Brain microvascular endothelial cell (primary cell): ENCODE measurements around the gene OR11H6.
"Not testable (repeated sequence)": the region's sequence is repeated elsewhere in the genome, so short reads cannot be mapped to it uniquely, and the experiment has no call there.

Experiments used
- DNase-seq: peaks from one replicate; pipeline ENCODE4 v3.0.0-alpha.2; 2020
- H3K27ac ChIP-seq: fragments of 250-450 bp; sonication (Bioruptor Pico); 2 replicates; pipeline ENCODE4 v1.5.1; 2020; ENCODE audit warnings: mild to moderate bottlenecking, moderate library complexity
- H3K27me3 ChIP-seq: fragments of 250-450 bp; sonication (Bioruptor Pico); replicated peaks from 2 replicates; pipeline ENCODE4 v1.5.1; 2020; ENCODE audit warnings: mild to moderate bottlenecking
- H3K36me3 ChIP-seq: fragments of 250-450 bp; sonication (Bioruptor Pico); replicated peaks from 2 replicates; pipeline ENCODE4 v1.5.1; 2020; ENCODE audit warnings: mild to moderate bottlenecking
- H3K4me3 ChIP-seq: 2 replicates; pipeline ENCODE4 v1.5.1; 2011; ENCODE audit warnings: low read depth, mild to moderate bottlenecking, control low read depth, low read length, moderate library complexity
- in situ Hi-C: cut with HindIII; loops from 2 replicates; pipeline ENCODE4 v1.10.0; 2017; ENCODE audit warnings: low sequenced_read_pairs, low pct_ligation_motif_present
- TF ChIP-seq, protein P1 (sequence below): IDR thresholded peaks from 2 replicates; pipeline ENCODE4 v1.5.1; 2011; ENCODE audit warnings: low read depth, mild to moderate bottlenecking, moderate library complexity, low read length, control low read depth, inconsistent platforms; ENCODE audit errors: missing control alignments

The OR11H6 gene, protein sequence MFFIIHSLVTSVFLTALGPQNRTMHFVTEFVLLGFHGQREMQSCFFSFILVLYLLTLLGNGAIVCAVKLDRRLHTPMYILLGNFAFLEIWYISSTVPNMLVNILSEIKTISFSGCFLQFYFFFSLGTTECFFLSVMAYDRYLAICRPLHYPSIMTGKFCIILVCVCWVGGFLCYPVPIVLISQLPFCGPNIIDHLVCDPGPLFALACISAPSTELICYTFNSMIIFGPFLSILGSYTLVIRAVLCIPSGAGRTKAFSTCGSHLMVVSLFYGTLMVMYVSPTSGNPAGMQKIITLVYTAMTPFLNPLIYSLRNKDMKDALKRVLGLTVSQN

DNA sequence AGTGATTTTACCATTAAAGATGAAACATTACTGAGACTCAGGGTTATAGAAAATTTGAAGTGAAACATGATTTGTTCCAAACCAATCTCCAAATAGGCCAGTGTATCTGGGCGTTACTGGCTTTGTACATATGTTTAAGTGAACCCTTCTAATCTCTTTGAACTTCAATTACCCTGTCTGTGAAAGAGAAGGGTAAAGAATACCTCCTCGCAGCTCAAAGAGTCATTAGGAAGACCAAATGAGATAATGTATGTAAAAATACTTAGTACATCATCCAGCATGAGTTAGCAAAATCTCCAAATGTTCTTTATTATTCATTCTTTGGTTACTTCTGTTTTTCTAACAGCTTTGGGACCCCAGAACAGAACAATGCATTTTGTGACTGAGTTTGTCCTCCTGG, at the start of gene OR11H6:
Gene OR11H6 (plus strand): TSS at position 301 of the 400 bp plus-strand sequence. CDS start 0 bp downstream, at position 301.
- in situ Hi-C loops: no loop called here
- Histone ChIP-seq H3K27me3 (no peaks in the 10 kb centered on the region), H3K27ac (no peak within 1 kb of the TSS), H3K4me3 (no peak within 1 kb of the TSS), H3K36me3 (no peaks in the 10 kb centered on the region)
- TF ChIP-seq, protein P1, sequence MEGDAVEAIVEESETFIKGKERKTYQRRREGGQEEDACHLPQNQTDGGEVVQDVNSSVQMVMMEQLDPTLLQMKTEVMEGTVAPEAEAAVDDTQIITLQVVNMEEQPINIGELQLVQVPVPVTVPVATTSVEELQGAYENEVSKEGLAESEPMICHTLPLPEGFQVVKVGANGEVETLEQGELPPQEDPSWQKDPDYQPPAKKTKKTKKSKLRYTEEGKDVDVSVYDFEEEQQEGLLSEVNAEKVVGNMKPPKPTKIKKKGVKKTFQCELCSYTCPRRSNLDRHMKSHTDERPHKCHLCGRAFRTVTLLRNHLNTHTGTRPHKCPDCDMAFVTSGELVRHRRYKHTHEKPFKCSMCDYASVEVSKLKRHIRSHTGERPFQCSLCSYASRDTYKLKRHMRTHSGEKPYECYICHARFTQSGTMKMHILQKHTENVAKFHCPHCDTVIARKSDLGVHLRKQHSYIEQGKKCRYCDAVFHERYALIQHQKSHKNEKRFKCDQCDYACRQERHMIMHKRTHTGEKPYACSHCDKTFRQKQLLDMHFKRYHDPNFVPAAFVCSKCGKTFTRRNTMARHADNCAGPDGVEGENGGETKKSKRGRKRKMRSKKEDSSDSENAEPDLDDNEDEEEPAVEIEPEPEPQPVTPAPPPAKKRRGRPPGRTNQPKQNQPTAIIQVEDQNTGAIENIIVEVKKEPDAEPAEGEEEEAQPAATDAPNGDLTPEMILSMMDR: no peak
- no peak for DNase-seq

DNA sequence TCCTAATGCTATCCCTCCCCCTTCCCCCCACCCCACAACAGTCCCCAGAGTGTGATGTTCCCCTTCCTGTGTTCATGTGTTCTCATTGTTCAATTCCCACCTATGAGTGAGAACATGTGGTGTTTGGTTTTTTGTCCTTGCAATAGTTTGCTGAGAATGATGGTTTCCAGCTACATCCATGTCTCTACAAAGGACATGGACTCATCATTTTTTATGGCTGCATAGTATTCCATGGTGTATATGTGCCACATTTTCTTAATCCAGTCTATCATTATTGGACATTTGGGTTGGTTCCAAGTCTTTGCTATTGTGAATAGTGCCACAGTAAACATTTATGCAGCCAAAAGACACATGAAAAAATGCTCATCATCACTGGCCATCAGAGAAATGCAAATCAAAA, 49.3 kb upstream of the OR11H6 start:
- H3K4me3 ChIP-seq, H3K36me3 ChIP-seq, H3K27ac ChIP-seq, in situ Hi-C loops, H3K27me3 ChIP-seq, DNase-seq: not testable (repeated sequence)

DNA sequence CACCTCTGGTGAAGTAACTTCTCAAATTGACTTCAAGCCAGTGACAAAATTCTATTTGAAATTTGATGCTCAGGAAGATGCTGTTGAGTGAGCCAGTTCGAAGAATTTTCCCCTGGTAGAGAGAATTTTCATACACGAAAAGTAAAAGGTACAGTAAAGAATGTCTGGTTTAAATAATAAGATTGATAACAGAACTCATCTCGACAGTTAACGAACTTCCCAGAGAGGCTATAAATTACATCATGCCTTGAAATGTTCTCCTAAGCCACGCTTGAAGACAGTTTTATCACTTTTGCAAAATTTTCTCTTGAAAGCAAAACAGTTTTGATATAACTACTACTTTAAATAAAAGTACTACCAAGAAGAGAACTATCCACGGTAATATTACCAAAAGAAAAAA, 47.2 kb upstream of the OR11H6 start:
- Histone ChIP-seq H3K27ac (no peak overlapping the region), H3K27me3 (no peaks in the 10 kb centered on the region), H3K4me3 (no peak overlapping the region), H3K36me3 (no peaks in the 10 kb centered on the region)
- no peak for DNase-seq
- in situ Hi-C loops: no loop called here
- TF ChIP-seq, protein P1: no peak

DNA sequence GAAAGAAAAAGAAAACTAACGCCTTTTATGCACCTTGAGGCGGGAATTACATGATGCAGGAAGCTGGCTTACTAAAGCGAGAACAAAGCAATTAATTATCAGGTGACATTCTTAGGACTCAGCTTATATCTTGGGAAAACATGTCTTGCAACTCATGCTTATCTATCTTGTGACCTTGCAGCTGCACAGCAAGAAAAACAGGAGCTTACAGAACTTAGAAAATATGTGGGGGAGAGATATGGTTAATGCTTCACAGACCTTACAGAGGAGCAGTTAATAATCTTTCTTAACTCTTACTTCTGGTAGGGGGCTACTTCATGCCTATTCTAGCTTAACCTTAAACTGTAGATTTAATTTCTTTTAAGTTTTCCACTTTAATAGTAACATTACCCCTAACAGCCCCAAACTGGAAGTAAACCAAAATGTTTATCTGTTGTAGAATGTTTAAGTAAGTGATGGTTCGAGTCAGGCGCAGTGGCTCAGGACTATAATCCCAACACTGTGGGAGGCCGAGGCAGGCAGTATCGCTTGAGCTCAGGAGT, 46.0 kb upstream of the OR11H6 start:
- Histone ChIP-seq H3K36me3 (no peaks in the 10 kb centered on the region), H3K27ac (no peak overlapping the region), H3K4me3 (no peak overlapping the region), H3K27me3 (no peaks in the 10 kb centered on the region)
- no peak for DNase-seq
- in situ Hi-C loops: no loop called here
- TF ChIP-seq, protein P1: no peak

DNA sequence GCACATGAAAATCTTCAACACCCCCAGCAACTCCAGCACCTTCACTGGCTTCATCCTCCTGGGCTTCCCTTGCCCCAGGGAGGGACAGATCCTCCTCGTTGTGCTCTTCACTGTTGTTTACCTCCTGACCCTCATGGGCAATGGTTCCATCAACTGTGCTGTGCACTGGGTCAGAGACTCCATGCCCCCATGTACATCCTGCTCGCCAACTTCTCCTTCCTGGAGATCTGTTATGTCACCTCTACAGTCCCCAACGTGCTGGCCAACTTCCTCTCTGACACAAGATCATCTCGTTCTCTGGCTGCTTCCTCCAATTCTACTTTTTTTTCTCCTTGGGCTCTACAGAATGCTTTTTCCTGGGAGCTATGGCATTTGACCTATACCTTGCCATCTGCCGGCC, 44.3 kb upstream of the OR11H6 start:
- in situ Hi-C loops: no loop called here

DNA sequence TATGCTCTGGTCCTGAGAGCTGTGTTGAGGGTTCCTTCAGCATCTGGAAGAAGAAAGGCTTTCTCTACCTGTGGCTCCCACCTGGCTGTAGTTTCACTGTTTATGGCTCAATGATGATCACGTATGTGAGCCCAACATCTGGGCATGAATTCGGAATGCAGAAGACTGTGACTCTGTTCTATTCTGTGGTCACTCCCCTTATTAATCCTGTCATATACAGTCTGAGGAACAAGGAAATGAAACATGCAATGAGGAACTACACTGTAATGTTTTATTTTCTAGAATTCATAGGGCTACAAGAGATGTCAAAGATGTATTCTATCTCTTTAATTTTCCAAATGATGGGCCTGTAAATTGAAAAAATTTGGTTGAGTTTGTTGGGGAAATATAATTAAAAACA, 43.6 kb upstream of the OR11H6 start:
- no peak overlapping the region for H3K4me3 ChIP-seq
- no peaks in the 10 kb centered on the region for H3K36me3 ChIP-seq
- no peak for DNase-seq
- H3K27me3 ChIP-seq: no peaks in the 10 kb centered on the region
- H3K27ac ChIP-seq: no peak overlapping the region
- TF ChIP-seq, protein P1: no peak
- in situ Hi-C loops: no loop called here

More for the DNA sequence above, 44.3 kb upstream of the OR11H6 start:
- DNase-seq: no peak
- Histone ChIP-seq H3K27me3 (no peaks in the 10 kb centered on the region), H3K36me3 (no peaks in the 10 kb centered on the region), H3K27ac (no peak overlapping the region), H3K4me3 (no peak overlapping the region)
- TF ChIP-seq, protein P1: no peak
